Endothelial cell of umbilical vein (primary cell): ENCODE measurements around the gene ABAT. TPM values are rescaled to one million over a fixed set of nuclear protein-coding genes. Genes with fewer than 3 reads are reported as not detected.

Experiments used
- BruUV-seq: library from RNA; stranded (reverse); fragments of 400-500 nt; replicated peaks from 2 replicates; lab custom pipeline; 2021; lab: Mats Ljungman, UMichigan
- CTCF ChIA-PET: fragments of 300-600, 350-600 bp; sonication (Branson Sonifier 250); formaldehyde crosslinking; loops from one replicate; lab custom pipeline; 2021; ENCODE audit warnings: antibody characterized with exemption, inconsistent platforms; lab: Charles Lee
- POLR2A ChIA-PET: fragments of 300-600, 350-600 bp; sonication (Branson Sonifier 250); formaldehyde crosslinking; loops from one replicate; lab custom pipeline; 2021; ENCODE audit warnings: antibody characterized with exemption, inconsistent platforms; lab: Charles Lee
- DNase-seq: peaks from one replicate; pipeline ENCODE4 v3.0.0-alpha.2; 2011; ENCODE audit warnings: low read depth, low spot score
- FAIRE-seq: peaks from 2 replicates; lab custom pipeline; 2011; peaks lifted over from hg19 to GRCh38; lab: Jason Lieb, UNC
- H2AFZ ChIP-seq: 2 replicates; pipeline ENCODE4 v1.6.0; 2012; ENCODE audit warnings: low read depth, low read length, control low read depth, inconsistent platforms
- H3K27ac ChIP-seq: 2 replicates; pipeline ENCODE4 v1.5.1; 2011; ENCODE audit warnings: low read depth, mild to moderate bottlenecking, control low read depth, low read length, moderate library complexity; ENCODE audit not compliant: insufficient read depth
- H3K27me3 ChIP-seq, 2 experiments: 2 replicates each; pipeline versions ENCODE4 v1.6.0 to v1.6.1; 2011; ENCODE audit warnings: low read length in 2 of 2, mixed read lengths in 1 of 2; ENCODE audit not compliant: control insufficient read depth in 2 of 2, insufficient read depth in 2 of 2
- H3K36me3 ChIP-seq, 2 experiments: 2 replicates in 1 of 2; 3 replicates in 1 of 2; pipeline ENCODE4 v1.5.1; 2011; ENCODE audit warnings: low read length in 2 of 2, mild to moderate bottlenecking in 1 of 2, moderate library complexity in 1 of 2; ENCODE audit not compliant: control insufficient read depth in 2 of 2, insufficient read depth in 2 of 2; ENCODE audit errors: extremely low read depth in 1 of 2
- H3K4me1 ChIP-seq: 3 replicates; pipeline ENCODE4 v1.5.1; 2011; ENCODE audit warnings: mild to moderate bottlenecking, low read length; ENCODE audit not compliant: control insufficient read depth, insufficient read depth; ENCODE audit errors: extremely low read depth
- H3K4me2 ChIP-seq: 2 replicates; pipeline ENCODE4 v1.6.1; 2011; ENCODE audit warnings: low read length, control low read depth, mixed read lengths; ENCODE audit not compliant: insufficient read depth
- H3K4me3 ChIP-seq, 3 experiments: fragments of 200-600 bp in 1 of 3; sonication (generic), shearing (Covaris generic) in 1 of 3; replicated peaks in 1 of 3; 2 replicates each; pipeline ENCODE4 v1.5.1; 2011 to 2016; ENCODE audit warnings: control low read depth in 3 of 3, low read length in 3 of 3, mild to moderate bottlenecking in 2 of 3, inconsistent platforms in 1 of 3, low read depth in 1 of 3, moderate library complexity in 1 of 3; ENCODE audit not compliant: insufficient read depth in 1 of 3
- H3K79me2 ChIP-seq: 2 replicates; pipeline ENCODE4 v1.6.0; 2012; ENCODE audit warnings: low read length, inconsistent platforms; ENCODE audit not compliant: control insufficient read depth, insufficient read depth
- H3K9ac ChIP-seq: replicated peaks from 2 replicates; pipeline ENCODE3; 2011; ENCODE audit warnings: low read length, control low read depth; ENCODE audit not compliant: insufficient read depth; ENCODE audit errors: extremely low read depth
- H3K9me1 ChIP-seq: replicated peaks from 3 replicates; pipeline ENCODE4 v1.6.0; 2011; ENCODE audit warnings: mild to moderate bottlenecking, low read length; ENCODE audit not compliant: control insufficient read depth, insufficient read depth; ENCODE audit errors: extremely low read depth
- H3K9me3 ChIP-seq: replicated peaks from 2 replicates; pipeline ENCODE4 v1.5.1; 2012; ENCODE audit warnings: low read length, inconsistent platforms; ENCODE audit not compliant: control insufficient read depth, insufficient read depth
- H4K20me1 ChIP-seq: replicated peaks from 2 replicates; pipeline ENCODE3; 2011; ENCODE audit warnings: mild to moderate bottlenecking, low read length; ENCODE audit not compliant: control insufficient read depth, insufficient read depth; ENCODE audit errors: extremely low read depth
- CTCF ChIP-seq, 2 donors: IDR thresholded peaks; 1 replicate in 1 of 2; 2 replicates in 1 of 2; pipeline ENCODE4 v1.5.1; 2011; ENCODE audit warnings: low read length in 2 of 2, mild to moderate bottlenecking in 2 of 2, moderate library complexity in 2 of 2, control low read depth in 1 of 2, inconsistent platforms in 1 of 2, low read depth in 1 of 2; ENCODE audit not compliant: insufficient read depth in 1 of 2; ENCODE audit errors: extremely low read depth in 1 of 2
- EZH2 ChIP-seq: IDR thresholded peaks from 2 replicates; pipeline ENCODE4 v1.6.1; 2012; ENCODE audit warnings: borderline replicate concordance, low read depth, mild to moderate bottlenecking, moderate library complexity, low read length, inconsistent platforms; ENCODE audit not compliant: severe bottlenecking
- FOS ChIP-seq: IDR thresholded peaks from 2 replicates; pipeline ENCODE4 v1.6.1; 2011; ENCODE audit warnings: mild to moderate bottlenecking, low read length, moderate library complexity, borderline replicate concordance; ENCODE audit not compliant: insufficient read depth
- GATA2 ChIP-seq: IDR thresholded peaks from 2 replicates; pipeline ENCODE4 v1.7.0; 2011; ENCODE audit warnings: low read depth, mild to moderate bottlenecking, moderate library complexity, mixed read lengths, low read length; ENCODE audit not compliant: insufficient read length, insufficient read depth
- JUN ChIP-seq: IDR thresholded peaks from 2 replicates; pipeline ENCODE4 v1.6.1; 2011; ENCODE audit warnings: borderline replicate concordance, low read depth; ENCODE audit not compliant: insufficient read length, insufficient read depth
- MAX ChIP-seq: IDR thresholded peaks from 2 replicates; pipeline ENCODE4 v1.6.1; 2011; ENCODE audit not compliant: insufficient read depth, insufficient read length
- MYC ChIP-seq: IDR thresholded peaks from one replicate; pipeline ENCODE4 v1.6.1; 2011; ENCODE audit warnings: mild to moderate bottlenecking, low read depth, low read length
- POLR2A ChIP-seq: IDR thresholded peaks from 2 replicates; pipeline ENCODE4 v1.6.1; 2012; ENCODE audit warnings: low read depth, mild to moderate bottlenecking, control low read depth, low read length
- POLR2AphosphoS5 ChIP-seq: IDR thresholded peaks from 2 replicates; pipeline ENCODE4 v1.6.1; 2012; ENCODE audit warnings: low read depth, mild to moderate bottlenecking, control low read depth, low read length, moderate library complexity; ENCODE audit not compliant: insufficient read depth
- dilution Hi-C: fragments of 300-500 bp; cut with MboI; formaldehyde crosslinking; loops from one replicate; pipeline ENCODE4 v1.15.0; 2019; ENCODE audit warnings: low sequenced_read_pairs; ENCODE audit not compliant: extremely low pct_ligation_motif_present
- intact Hi-C: fragments of 100-400 bp; cut with micrococcal nuclease; formaldehyde crosslinking; loops from one replicate; pipeline ENCODE4 v1.10.0; 2022
- polyA plus RNA-seq, 4 experiments: library from polyadenylated mRNA; depleted of rRNA in 3 of 4; stranded (reverse) in 3 of 4; unstranded in 1 of 4; fragments of >200 nt; gene quantifications; 2 replicates each; pipeline versions ENCODE4 v1.2.1 to v1.2.3, GENCODE V29; 2011 to 2012; ENCODE audit warnings: missing spikeins in 1 of 4
- small RNA-seq: library from RNA; depleted of rRNA; stranded (forward); fragments of <200 nt; gene quantifications from one replicate; pipeline ENCODE3, GENCODE V24; 2012; ENCODE audit warnings: low replicate concordance, low read depth; ENCODE audit not compliant: insufficient read depth, insufficient read length
- total RNA-seq: library from RNA; stranded (reverse); gene quantifications from 2 replicates; pipeline ENCODE4 v1.2.3, GENCODE V29; 2021

Gene ABAT
- total and polyA plus RNA-seq, 2 donors (not counting 3 experiments of a cell fraction or from before 2014, with no cell fraction given): 1.3 to 1.4 TPM

GRCh38 chr16:8832717-8833105 is 158.3 kb downstream of the ABAT start:
- Histone ChIP-seq H3K9me1 (no peaks in the 10 kb centered on the region), H3K27me3 (no peaks in the 10 kb centered on the region), H3K79me2 (peaks cover 17% of the 10 kb centered on the region), H3K4me3 (no peak overlapping the region), H3K9me3 (no peaks in the 10 kb centered on the region), H3K4me2 (no peak overlapping the region), H2AFZ (no peak overlapping the region), H3K4me1 (peaks cover 14% of the 10 kb centered on the region), H3K36me3 (peaks cover 5 to 11% of the 10 kb centered on the region in 2 experiments), H3K27ac (no peak overlapping the region), H4K20me1 (no peaks in the 10 kb centered on the region), H3K9ac (no peak overlapping the region)
- CTCF ChIA-PET: interaction anchor here (1.1 kb wide), 1 partner anchor 47 kb away, joined by 3 read pairs; no protein-coding TSS in a partner anchor
- BruUV-seq: no TSS peak
- intact Hi-C loops: no loop called here
- no peak for FAIRE-seq
- DNase-seq: no peak
- TF ChIP-seq EZH2 (no peak), MAX (no peak), JUN (no peak), CTCF (IDR thresholded peaks at IDR 0.05; ENCODE audit: extremely low read depth in 1 of 2, insufficient read depth in 1 of 2, low read depth in 1 of 2, low read length in 2 of 2) (no peak), POLR2A (no peak), GATA2 (no peak), FOS (no peak), MYC (no peak), POLR2AphosphoS5 (no peak)
- dilution Hi-C loops: no loop called here
- POLR2A ChIA-PET: no interaction called here

Small RNA genes lying within 50 kb of the gene (small RNA-seq; reads per million reads assigned to genes)
- not detected for gene AC007224.1
- gene RN7SL743P: not detected
- gene RNU7-63P: not detected

Other genes starting within 250 kb of the ABAT start
- gene TMEM114, start 84.1 kb upstream of the ABAT start, total RNA-seq: not detected in 2 replicates
- not detected in 2 replicates for gene TMEM114, start 84.1 kb upstream of the ABAT start, polyA plus RNA-seq
- gene METTL22, start 52.9 kb upstream of the ABAT start, total RNA-seq: 40.3 and 42.0 TPM in 2 replicates
- 50.3 and 52.6 TPM in 2 replicates for gene METTL22, start 52.9 kb upstream of the ABAT start, polyA plus RNA-seq
- 8.3 and 9.6 TPM in 2 replicates for gene TMEM186, start 123.0 kb downstream of the ABAT start, total RNA-seq
- gene TMEM186, start 123.0 kb downstream of the ABAT start, polyA plus RNA-seq: 6.4 and 8.0 TPM in 2 replicates
- gene PMM2, start 123.2 kb downstream of the ABAT start, total RNA-seq: 61.3 and 62.8 TPM in 2 replicates
- gene PMM2, start 123.2 kb downstream of the ABAT start, polyA plus RNA-seq: 27.5 and 29.0 TPM in 2 replicates
- 69.2 and 72.5 TPM in 2 replicates for gene CARHSP1, start 194.4 kb downstream of the ABAT start, total RNA-seq
- 64.9 and 88.5 TPM in 2 replicates for gene CARHSP1, start 194.4 kb downstream of the ABAT start, polyA plus RNA-seq
- not detected in 2 replicates for gene LITAFD, start 207.7 kb downstream of the ABAT start, total RNA-seq
- not detected in 2 replicates for gene LITAFD, start 207.7 kb downstream of the ABAT start, polyA plus RNA-seq